Measurements from ENCODE around the gene PRPH.
"Not testable (repeated sequence)": the region's sequence is repeated elsewhere in the genome, so short reads cannot be mapped to it uniquely, and the experiment has no call there.

The PRPH gene

DNA sequence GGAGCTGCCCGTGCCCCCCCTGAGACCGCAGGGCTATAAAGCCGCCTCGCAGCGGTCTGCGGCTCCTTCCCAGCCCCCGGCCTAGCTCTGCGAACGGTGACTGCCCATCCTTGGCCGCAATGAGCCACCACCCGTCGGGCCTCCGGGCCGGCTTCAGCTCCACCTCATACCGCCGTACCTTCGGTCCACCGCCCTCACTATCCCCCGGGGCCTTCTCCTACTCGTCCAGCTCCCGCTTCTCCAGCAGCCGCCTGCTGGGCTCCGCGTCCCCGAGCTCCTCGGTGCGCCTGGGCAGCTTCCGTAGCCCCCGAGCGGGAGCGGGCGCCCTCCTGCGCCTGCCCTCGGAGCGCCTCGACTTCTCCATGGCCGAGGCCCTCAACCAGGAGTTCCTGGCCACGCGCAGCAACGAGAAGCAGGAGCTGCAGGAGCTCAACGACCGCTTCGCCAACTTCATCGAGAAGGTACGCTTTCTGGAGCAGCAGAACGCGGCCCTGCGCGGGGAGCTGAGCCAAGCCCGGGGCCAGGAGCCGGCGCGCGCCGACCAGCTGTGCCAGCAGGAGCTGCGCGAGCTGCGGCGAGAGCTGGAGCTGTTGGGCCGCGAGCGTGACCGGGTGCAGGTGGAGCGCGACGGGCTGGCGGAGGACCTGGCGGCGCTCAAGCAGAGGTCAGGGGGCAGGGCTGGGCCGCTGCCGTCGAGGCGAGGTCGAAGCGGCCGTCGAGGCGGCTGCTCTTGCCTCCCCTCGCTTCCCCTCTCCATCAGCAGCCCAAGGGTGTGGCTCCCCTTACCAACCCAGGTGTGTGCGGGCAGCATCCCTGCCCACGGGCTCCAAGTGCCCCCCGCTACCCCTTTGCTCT lies at the start of gene PRPH:
PRPH (plus strand) TSS at position 66 of the 855 bp plus-strand sequence; CDS start at position 120, 54 bp downstream.
- no peak for DNase-seq

DNA sequence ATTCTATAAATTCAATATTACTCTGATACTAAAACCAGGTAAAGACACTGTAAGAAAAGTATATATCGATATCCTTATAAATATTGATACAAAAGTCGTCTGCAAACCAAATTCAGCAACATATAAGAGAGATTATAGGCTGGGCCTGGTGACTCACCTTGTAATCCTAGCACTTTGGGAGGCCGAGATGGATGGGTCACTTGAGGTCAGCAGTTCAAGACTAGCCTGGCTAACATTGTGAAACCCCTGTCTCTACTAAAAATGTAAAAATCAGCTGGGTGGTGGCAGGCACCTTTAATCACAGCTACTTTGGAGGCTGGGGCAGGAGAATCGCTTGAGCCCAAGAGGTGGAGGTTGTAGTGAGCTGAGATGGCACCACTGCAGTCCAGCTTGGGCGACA lies 43.6 kb upstream of the PRPH start:
- no peak for DNase-seq

DNA sequence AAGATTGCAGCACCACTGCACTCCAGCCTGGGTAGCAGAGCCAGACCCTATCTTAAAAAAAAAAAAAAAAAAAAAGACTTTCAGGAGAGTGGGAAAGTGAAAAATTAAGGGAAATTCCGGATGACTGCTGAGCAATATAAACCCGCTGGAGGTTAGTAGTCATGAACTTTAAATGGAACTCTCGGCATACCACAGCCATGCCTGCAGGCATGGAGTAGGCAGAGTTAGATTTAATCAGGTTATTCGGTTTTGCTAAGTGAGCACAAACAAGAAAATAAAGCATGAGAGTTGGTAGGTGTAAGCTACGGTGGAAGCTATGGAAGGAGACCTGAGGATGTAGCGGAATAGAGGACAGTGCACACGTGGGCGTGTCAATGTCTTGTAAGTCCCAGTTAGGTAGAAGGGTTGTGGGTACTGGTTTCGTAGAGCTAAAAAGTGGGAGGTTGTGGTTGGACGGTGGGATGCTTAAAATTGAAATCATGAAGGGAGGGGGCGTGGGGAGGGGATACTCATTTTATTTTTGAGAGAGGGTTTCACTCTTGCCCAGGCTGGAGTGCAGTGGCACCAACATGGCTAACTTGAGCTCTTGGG lies 41.8 kb upstream of the PRPH start:
- DNase-seq = no peak

DNA sequence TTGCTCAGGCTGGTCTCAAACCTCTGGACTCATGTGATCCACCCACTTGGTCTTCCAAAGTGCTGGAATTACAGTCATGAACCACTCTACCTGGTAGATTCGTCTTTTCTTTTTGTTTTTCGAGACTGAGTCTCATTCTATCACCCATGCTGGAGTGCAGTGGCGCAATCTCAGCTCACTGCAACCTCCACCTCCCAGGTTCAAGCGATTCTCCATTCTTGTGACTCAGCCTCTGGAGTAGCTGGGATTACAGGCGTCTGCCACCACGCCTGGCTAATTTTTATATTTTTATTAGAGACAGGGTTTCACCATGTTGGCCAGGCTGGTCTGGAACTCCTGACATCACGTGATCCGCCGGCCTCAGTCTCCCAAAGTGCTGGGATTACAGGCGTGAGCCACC lies 39.5 kb upstream of the PRPH start:
- not testable (repeated sequence) for DNase-seq

DNA sequence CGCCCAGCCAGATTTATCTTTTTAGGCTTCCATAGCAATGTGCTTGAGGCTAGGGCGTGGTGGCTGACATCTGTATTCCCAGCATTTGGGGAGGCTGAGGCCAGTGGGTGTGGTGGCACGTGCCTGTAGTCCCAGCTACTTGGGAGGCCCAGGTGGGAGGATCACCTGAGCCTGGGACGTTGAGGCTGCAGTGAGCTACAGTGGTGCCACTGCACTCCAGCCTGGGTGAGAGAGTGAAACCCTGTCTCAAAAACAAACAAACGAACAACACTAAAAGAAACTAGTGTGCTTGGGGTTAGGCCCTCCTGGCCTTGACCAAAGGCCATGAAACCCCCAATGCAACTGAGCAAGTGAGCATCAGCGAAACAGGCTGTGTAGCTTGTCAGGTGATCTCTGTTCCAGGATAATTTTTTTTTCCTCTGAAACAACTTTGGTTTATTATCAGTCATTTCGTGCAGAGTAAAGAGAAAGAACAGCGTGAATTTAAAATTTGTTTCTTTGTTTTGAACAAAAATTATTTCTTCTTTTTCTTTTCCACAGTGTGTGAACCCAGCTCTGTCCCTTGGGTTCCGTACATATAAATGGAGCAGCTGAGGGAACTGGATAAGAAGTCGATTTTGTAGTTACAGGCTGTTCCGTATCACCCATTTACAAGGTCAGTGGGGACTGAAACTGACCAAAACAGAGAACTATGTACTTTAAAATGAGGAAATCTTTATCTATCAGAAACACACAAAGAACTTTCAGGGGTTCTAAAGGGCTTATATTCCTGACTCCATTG lies 38.9 kb upstream of the PRPH start:
- DNase-seq = no peak

DNA sequence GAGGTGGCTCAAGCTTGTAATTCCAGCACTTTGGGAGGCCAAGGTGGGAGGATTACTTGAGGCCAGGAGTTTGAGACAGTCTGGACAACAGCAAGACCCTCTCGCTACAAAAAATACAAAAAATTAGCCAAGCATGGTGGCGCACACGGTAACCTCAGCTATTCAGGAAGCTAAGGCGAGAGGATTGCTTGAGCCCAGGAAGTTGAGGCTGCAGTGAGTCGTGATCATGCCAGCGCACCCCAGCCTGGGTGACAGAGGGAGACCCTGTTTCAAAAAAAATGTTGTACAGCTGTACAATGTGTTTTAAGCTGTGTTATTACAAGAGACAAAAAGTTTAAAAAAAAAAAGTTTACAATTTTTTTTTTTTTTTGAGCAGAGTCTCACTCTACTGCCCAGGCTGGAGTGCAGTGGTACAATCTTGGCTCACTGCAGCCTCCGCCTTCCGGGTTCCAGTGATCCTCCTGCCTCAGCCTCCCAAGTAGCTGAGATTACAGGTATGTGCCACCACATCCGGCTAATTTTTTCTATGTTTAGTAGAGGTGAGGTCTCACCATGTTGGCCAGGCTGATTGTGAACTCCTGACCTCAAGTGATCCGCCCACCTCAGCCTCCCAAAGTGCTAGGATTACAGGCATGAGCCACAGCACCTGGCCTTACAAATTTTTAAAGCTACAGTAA lies 37.3 kb upstream of the PRPH start:
- DNase-seq = not testable (repeated sequence)

DNA sequence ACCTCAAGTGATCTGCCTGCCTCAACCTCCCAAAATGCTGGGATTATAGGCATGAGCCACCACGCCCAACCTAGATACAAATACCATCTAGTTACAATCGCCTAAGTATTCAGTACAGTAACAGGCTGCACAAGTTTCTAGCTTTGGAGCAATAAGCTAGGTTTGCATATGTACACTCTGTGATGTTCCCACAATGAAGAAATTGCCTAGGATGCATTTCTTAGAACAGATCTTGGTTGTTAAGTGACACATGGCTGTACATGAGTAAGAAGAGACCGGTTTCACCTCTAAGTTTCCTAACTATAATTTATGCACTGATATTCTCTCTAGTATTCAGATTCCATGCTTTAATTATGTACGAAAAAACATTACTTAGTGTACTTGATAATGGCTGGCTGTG lies 35.5 kb upstream of the PRPH start:
- DNase-seq = no peak

DNA sequence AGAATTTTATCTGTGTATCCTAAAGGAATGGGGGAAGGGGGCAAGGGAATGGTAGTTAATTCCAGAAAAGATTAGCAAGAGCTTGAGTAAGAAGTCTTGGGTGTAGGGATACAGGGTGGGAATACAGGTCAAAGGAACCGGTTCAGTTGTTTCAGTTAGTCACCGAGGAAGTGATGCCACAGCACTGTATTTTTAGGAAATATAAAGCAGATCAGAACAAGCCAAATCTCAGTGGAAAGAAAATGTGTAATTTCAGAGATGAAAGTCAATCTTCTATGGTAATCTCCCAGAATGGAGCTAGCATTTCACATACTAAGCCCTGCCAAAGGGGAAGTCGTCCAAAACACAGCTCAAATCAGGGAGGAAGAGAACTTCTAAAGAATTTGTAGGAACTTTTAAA lies 34.8 kb upstream of the PRPH start:
- DNase-seq = no peak

DNA sequence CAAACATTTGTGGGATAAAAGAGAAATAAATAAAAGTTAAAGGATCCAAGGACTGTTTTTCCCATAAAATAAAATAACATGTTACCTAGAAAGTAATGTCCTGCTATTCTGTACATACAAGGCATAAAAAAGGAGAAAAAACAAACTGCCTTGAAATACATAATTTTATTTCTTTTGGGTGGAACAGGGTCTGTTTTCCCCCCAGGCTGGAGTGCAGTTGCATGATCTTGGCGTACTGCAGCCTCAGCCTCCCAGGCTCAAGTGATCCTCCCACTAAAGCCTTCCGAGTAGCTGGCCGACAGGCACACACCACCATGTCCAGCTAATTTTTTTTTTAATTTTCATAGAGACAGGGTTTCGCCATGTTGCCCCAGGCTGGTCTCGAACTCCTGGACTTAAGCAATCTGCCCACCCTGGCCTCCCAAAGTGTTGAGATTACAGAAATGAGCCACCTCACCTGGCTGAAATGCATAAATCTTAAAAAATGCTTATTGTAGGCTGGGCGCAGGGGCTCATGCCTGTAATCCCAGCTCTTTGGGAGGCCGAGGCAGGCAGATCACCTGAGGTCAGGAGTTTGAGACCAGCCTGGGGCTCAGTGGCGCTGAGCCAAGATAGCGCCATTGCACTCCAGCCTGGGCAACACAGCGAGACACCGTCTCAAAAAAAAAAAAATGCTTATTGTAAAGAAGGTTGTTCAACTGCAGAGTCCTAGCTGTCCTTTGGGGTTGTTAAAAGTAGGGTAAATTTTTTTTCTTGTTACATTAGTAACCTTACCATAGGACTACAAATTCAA lies 34.2 kb upstream of the PRPH start:
- no peak for DNase-seq

DNA sequence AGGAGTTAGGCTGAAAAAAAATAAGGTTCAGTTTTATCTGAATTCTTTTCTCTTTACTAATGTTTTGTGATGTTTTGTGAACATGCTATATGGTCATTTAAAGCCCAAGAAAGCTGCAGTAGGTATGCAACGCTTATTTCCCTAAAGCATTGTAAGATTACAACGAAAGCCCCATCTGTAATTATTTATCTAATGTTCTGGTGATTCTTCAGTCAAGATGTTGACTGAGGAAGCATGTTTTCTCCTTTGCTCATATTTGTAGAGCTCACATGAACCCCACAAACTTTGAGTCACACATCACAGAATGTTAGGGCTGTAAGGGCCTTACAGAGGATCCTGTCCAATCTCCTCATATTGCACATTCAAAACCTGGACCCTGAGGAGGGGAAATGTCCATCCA lies 33.2 kb upstream of the PRPH start:
- no peak for DNase-seq

DNA sequence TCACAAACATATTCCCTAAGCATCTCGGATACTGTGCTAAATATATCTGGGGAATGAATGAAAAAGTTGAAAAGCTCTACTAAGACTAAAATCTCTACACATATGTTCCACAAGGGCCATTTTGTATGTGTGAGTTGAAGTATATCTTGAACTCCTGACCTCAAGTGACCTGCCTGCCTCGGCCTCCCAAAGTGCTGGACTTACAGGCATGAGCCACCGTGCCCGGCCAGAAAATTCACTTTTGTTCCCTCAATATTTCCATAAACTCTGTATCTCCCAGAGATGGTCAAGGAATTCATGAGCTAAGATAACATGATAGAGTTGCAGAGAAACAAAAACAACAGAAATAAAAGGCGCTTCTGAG lies 31.6 kb upstream of the PRPH start:
- no peak for DNase-seq

DNA sequence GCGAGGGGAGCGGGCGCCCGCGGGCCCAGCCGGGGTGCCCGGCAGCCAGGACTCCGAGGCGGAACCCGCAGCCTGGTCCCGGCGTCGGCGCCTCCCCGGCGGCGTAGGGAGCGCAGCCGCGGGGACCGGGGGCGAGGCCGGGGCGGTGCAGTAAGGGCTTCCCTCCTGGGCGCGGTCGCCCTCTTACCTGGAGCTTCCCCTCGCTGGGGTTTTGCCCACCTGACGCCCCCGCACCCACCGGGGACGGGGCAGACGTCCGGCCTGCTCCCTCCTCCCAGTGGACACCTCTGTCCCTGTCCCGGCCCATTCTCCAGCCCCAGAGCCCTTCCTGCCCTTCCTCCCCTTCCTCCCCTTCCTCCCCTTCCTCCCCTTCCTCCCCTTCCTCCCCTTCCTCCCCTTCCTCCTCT lies 30.5 kb upstream of the PRPH start:
- DNase-seq = no peak

DNA sequence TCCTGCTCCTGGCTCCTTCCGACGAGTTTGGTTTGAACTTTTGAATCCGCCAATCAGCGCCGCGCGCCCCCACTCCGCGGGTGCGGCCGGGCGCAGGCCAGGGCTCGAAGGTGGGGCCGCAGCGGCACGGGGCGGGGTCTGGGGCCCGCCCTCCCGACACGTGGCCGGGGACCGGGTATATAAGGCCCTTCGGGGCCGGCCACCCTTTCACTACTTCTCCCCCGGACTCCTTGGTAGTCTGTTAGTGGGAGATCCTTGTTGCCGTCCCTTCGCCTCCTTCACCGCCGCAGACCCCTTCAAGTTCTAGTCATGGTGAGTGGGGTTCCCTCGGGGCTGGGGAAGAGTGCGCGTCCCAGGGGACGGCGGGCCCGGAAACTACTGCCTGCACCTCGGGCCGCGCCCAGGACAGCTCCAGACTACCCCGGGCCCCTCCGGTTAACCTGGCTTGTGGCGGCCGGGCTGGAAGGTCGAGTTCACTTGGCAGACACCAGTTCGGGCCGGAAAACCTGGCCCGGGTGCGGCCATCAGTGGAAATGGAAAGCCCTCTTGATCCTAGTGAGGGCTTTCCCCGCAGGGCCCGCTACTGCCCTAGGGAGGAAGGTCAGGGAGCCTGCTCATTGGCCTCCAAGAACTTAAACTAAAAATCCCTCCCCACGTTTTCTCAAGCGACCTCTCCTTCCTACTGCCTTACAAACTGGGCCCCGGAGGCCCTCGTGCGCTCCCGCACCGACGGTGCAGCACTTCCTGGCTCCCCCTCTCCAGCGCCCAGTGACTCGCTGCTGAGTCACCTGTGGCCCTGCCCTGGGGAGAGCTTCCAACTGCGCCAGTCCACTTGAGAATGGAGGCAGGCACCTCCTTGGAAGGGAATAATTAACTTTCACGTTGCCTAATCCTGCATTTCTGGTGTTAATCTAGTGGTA lies 29.8 kb upstream of the PRPH start, which contains the start of gene TUBA1C:
TUBA1C (plus strand) TSS at position 210 of the 920 bp plus-strand sequence; CDS start at position 310, 100 bp downstream.
- DNase-seq = peak; percentile 93 to 95

DNA sequence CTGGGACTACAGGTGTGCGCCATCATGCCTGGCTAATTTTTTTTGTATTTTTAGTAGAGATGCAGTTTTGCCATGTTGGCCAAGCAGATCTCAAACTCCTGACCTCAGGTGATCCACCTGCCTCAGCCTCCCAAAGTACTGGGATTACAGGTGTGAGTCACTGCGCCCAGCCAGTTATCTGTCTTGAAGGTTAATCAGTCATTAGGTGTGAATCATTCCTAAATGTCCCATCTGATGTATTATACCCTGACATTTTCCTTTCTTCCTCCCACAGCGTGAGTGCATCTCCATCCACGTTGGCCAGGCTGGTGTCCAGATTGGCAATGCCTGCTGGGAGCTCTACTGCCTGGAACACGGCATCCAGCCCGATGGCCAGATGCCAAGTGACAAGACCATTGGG lies 25.8 kb upstream of the PRPH start:
- not testable (repeated sequence) for DNase-seq

DNA sequence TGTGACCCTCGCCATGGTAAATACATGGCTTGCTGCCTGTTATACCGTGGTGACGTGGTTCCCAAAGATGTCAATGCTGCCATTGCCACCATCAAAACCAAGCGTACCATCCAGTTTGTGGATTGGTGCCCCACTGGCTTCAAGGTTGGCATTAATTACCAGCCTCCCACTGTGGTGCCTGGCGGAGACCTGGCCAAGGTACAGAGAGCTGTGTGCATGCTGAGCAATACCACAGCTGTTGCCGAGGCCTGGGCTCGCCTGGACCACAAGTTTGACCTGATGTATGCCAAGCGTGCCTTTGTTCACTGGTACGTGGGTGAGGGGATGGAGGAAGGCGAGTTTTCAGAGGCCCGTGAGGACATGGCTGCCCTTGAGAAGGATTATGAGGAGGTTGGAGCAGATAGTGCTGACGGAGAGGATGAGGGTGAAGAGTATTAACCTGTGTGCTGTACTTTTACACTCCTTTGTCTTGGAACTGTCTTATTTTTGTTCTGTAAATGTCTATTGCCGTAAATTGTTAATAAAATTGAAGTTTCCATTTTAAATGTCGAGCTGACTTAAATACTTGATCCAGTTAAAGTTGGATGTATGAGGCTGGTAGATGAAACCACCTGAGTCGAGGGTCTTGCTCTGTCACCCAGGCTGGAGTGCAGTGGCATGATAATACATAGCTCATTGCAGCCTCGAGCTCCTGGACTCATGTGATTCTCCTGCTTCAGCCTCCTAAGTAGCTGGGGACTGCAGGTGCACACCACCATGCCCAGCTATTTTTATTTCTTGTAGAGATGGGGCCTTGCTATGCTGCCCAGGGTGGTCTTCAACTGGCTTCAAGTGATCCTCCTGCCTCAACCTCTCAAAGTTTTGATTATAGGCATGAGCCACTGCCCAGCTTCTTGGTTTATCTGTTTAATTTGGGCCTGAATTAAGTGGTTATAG lies 21.9 kb upstream of the PRPH start:
- DNase-seq = no peak

DNA sequence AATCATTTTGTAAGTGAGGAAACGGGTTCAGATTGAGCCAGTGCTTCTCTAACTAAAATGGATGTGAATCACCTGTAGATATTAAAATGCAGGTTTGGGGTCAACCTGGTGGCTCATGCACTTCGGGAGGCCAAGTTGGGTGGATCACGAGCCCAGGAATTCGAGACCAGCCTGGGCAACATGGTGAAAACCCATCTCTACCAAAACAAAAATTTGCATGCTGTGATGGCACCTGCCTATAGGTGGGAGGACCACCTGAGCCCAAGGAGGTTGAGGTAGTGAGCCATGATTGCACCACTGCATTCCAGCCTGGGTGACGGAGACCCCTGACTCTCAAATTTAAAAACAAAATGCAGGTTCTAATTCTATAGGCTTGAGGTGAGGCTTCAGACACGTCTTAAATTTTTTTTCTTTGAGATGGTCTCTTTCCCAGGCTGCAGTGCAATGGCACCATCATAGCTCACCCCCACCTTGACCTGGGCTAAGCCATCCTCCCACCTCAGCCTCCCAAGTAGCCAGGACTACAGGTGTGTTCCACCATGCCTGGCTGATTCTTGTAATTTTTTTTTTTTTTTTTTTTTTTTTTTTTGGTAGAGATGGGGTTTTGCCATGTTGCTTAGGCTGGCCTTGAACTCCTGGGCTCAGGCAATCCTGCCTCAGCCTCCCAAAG lies 21.1 kb upstream of the PRPH start:
- DNase-seq = no peak

DNA sequence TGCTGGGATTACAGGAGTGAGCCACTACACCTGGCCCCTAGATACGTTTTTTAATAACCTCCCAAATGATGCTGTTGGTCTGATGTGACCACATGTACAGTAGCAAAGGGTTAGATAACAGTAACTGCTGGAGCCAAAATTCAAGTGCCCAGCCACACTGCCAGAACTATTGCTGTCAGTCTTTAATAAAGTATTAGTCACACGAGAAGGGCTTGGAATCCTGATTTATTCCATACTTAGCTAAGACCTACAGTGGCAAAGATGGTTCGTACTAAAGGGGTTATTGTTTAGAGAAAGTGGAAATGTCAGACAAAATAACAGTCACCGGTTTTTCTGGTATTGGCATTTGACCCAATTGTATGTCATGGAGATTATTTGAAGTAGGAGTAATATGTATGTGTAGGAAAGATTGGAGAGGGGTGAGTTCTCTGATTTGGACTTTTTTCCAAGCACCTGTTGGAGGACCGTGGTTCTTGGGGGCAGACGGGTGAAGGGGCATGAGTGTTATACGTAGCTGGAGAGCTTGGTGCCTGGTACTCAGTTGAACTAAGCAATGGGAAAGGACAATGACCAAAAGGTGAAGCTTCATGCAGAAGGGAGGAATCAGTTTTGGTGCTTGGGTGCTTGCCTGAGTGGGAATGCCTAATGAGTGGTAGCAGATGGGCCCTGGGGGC lies 20.4 kb upstream of the PRPH start:
- no peak for DNase-seq
